T-helper 1 cell treated with Interleukin-12 subunit alpha and Interleukin-12 subunit beta and Interleukin-4 antibody, amounts not matched to agents 30 μg/mL and 1 μg/mL, for 36 hours (primary cell): ENCODE measurements around the gene MIER1.
A peak's percentile ranks its signal among the peaks of the same experiment; 100 is the strongest.
"Not testable (repeated sequence)": the region's sequence is repeated elsewhere in the genome, so short reads cannot be mapped to it uniquely, and the experiment has no call there.

Source experiments
- H3K27ac Mint-ChIP-seq: one replicate; pipeline ENCODE4 v1.8.0; 2021; ENCODE audit warnings: mild to moderate bottlenecking, mixed read lengths
- H3K27me3 Mint-ChIP-seq: one replicate; pipeline ENCODE4 v1.8.0; 2021; ENCODE audit warnings: low read depth, mixed read lengths
- H3K36me3 Mint-ChIP-seq: one replicate; pipeline ENCODE4 v1.8.0; 2021; ENCODE audit warnings: low read depth, mixed read lengths
- H3K4me1 Mint-ChIP-seq: one replicate; pipeline ENCODE4 v1.8.0; 2021; ENCODE audit warnings: low read depth, mixed read lengths
- H3K4me3 Mint-ChIP-seq: one replicate; pipeline ENCODE4 v1.8.0; 2021; ENCODE audit warnings: mild to moderate bottlenecking, moderate library complexity, mixed read lengths
- H3K9me3 Mint-ChIP-seq: one replicate; pipeline ENCODE4 v1.8.0; 2021; ENCODE audit warnings: mixed read lengths

Gene MIER1

DNA sequence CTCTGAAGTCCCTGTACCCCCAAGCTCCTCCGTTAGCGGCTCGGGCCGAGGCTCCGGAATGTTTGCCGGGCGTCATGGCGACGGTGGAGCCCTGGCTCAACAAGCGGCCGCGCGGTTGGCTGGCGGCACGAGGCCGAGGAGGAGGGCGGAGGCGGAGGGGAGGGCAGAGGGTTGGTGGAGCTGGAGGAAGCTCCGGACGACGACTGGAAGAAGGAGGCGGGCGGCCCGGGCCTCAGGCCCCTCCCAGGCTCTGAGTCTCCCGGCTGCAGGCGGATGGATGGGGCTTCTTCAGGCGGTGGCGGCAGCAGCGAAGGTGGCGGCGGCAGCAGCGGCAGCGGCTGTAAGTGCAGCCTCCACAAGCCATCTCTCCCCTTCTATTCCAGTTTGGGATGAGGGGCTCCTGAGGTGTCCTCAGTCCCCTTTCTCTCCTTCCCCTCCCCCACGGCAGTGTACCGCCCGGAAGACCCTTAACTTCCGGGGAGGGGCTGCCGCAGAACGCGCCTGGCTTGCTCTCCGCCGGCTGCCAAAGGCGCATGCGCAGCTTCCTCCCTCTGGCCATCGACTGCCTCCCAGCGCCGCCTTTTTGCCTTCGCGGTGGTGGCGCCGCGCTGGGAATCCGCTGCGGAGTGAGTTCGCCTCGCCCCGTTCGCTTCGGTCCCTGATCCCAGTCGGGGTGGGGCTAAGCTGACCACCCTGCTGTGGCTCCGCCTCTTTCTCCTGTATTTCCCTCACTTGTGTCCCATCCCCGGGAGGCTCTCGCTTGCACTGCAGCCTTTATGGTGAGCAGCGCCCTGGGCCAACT lies at the start of gene MIER1, which contains the start of gene DNAI4:
TSS of gene MIER1 (plus strand) at position 235 of the 802 bp plus-strand sequence. CDS start at position 274, 39 bp downstream.
TSS of gene DNAI4 (minus strand) at position 101 of the 802 bp plus-strand sequence. CDS start at position 76, 25 bp downstream.
- Mint-ChIP-seq H3K27me3 (no peaks in the 10 kb centered on the region), H3K9me3 (no peaks in the 10 kb centered on the region), H3K36me3 (peaks cover 3% of the 10 kb centered on the region), H3K27ac (peak within 1 kb of the TSS; percentile 88), H3K4me1 (peaks cover 42% of the 10 kb centered on the region), H3K4me3 (peak within 1 kb of the TSS; percentile 90)

DNA sequence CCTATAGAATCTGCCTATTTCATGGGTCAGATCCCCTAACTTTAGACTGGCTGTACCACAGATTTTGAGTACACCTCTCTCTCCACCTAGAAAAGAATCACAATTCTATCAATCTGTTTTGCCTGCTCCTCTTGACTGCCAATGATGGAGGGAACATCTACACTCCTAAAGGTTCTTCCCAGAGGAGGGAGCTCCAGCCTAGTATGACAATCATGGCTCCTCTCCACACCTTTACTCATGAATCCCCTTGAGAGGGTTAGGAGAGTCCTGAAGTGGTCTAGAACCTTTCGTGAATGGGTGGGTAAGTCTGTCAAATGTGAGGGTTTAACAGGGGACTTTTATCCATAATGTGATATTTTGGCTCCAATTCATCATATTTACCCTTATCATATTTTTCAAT lies 48.1 kb upstream of the MIER1 start:
- peaks cover 11% of the 10 kb centered on the region for H3K9me3 Mint-ChIP-seq
- no peaks in the 10 kb centered on the region for H3K27me3 Mint-ChIP-seq
- no peaks in the 10 kb centered on the region for H3K36me3 Mint-ChIP-seq
- H3K4me3 Mint-ChIP-seq: no peak overlapping the region
- no peaks in the 10 kb centered on the region for H3K4me1 Mint-ChIP-seq
- H3K27ac Mint-ChIP-seq: no peak overlapping the region

DNA sequence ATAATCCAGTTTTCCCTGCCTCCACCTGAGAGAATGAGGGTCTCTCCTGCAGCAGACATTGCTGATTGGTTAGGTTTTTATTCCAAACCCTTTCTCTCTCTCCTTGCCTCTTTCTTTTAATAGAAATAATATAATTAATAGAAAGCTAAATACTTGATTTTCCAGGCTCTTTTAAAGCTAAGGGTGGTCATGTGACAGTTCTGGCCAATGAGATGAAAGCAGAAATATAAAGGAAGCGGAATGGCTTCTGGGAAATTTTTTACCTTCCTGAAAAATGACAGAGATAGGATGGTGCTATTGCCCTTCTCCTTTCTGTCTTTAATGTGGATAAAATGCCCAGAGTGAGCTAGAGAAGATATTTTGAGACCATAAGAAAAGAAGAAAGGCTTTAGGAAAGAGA lies 35.8 kb upstream of the MIER1 start:
- H3K4me1 Mint-ChIP-seq: no peaks in the 10 kb centered on the region
- H3K9me3 Mint-ChIP-seq: peaks cover under 1% of the 10 kb centered on the region
- H3K27ac Mint-ChIP-seq: no peak overlapping the region
- no peaks in the 10 kb centered on the region for H3K36me3 Mint-ChIP-seq
- no peak overlapping the region for H3K4me3 Mint-ChIP-seq
- H3K27me3 Mint-ChIP-seq: peaks cover 11% of the 10 kb centered on the region

DNA sequence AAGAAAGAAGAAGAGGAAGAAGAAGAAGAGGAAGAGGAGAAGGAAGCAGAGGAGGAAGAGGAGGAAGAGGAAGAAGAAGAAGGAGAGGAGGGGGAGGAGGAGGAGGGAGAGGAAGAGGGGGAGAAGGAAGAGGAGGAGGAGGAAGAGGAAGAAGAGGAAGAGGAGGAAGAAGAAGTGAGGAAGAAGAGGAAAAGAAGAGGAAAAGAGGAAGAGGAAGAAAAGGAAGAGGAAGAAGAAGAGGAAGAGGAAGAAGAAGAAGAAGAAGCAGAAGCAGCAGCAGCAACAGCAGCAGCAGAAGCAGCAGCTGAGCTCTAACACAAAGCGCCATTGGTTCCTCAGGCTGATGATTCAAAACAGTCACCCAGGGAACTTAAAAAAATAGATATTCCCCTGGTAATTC lies 34.2 kb upstream of the MIER1 start:
- Mint-ChIP-seq H3K9me3 (no peaks in the 10 kb centered on the region), H3K27ac (no peak overlapping the region), H3K4me3 (no peak overlapping the region), H3K27me3 (peaks cover 15% of the 10 kb centered on the region), H3K36me3 (no peaks in the 10 kb centered on the region), H3K4me1 (no peaks in the 10 kb centered on the region)

DNA sequence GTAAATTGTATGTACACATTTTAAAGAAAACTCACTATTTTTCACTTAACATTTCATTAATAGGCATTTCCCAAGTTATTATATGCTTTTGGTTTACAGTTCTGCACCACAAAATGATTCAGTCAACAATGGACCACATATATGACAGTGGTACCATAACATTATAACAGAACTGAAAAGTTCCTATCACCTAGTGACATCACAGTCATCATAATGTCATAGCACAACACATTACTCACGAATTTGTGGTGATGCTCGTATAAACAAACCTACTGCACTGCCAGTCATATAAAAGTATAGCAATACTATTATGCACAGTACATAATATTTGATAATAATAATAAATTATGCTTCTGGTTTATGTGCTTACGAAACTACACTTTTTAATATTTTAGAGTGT lies 31.1 kb upstream of the MIER1 start:
- Mint-ChIP-seq H3K27me3 (peaks cover 15% of the 10 kb centered on the region), H3K36me3 (no peaks in the 10 kb centered on the region), H3K4me1 (no peaks in the 10 kb centered on the region), H3K4me3 (no peak overlapping the region), H3K9me3 (no peaks in the 10 kb centered on the region), H3K27ac (no peak overlapping the region)

DNA sequence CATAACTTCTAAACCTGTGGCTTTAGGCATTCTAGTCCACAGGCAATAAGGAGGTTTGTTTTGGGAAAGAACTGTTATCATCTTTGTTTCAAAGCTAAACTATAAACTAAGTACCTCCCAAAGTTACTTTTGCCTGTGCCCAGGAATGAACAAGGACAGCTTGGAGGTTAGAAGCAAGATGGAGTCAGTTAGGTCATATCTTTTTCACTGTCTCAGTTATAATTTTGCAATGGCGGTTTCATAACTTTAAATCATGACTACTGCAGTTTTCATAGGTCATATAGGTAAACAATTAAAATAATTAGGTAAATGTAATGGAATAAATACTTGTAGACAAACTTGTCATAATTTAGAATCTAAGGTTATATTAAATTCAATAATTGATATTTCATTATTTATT lies 9.6 kb upstream of the MIER1 start:
- Mint-ChIP-seq H3K36me3 (peaks cover 12% of the 10 kb centered on the region), H3K9me3 (peaks cover 11% of the 10 kb centered on the region)
- not testable (repeated sequence) for H3K27ac Mint-ChIP-seq, H3K4me1 Mint-ChIP-seq, H3K4me3 Mint-ChIP-seq, H3K27me3 Mint-ChIP-seq

DNA sequence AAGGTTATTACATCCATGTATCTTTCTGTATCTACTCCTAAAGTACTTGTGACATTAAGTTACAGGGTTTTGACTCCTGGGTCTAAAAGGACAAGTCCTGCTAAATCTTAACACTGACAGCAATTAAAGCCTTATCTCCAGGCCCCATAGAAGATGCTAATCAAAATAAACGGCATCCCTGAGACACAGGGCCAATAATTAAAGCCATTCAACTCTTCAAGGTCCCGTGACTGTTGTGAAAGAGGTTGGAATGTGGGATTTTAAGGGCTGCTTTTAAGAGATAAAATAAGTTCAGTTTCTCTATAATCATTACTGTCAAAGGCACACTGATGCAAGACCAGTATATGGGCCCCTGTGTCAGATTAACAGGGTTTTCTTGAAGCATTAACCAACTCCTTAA lies 8.5 kb upstream of the MIER1 start:
- Mint-ChIP-seq H3K27ac (no peak overlapping the region), H3K4me1 (no peaks in the 10 kb centered on the region), H3K4me3 (no peak overlapping the region), H3K36me3 (peaks cover 12% of the 10 kb centered on the region), H3K9me3 (peaks cover 11% of the 10 kb centered on the region), H3K27me3 (no peaks in the 10 kb centered on the region)

DNA sequence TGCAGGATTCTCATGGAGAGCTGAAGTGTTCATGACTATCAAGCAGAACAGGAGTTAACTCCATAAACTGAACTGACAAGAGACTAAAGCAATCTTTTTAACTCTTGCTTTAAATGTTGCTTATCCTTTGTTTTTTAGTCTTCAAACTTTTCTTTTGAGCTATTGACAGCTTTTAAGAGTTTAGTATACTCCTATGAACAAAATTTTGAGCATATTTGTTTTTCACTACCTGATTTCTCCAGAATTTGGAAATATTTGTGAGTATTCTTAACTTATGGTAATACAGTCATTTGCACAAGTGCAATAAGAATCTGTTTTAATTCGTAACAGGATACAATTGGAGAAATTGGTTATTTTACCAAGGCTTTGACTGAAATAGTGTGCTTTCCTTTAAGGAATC lies 7.3 kb upstream of the MIER1 start:
- Mint-ChIP-seq H3K27ac (no peak overlapping the region), H3K36me3 (peaks cover 12% of the 10 kb centered on the region), H3K4me1 (peaks cover 3% of the 10 kb centered on the region), H3K27me3 (no peaks in the 10 kb centered on the region), H3K4me3 (no peak overlapping the region), H3K9me3 (peaks cover 11% of the 10 kb centered on the region)

DNA sequence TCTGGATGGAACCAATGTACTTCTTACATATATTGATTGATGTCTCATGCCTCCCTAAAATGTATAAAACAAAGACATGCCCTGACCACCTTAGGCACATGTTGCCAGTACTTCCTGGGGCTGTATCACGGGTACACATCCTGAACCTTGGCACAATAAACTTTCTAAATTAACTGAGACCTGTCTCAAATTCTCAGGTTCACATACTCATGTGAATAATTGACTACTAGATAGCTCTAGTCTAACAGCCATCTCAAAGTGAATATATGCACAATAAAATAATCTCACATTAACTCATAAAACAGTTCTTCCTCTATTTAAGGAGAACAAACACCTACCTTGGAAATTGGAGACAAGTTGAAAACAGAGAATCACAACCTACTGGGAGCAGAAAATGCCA lies 5.7 kb upstream of the MIER1 start:
- peaks cover 11% of the 10 kb centered on the region for H3K9me3 Mint-ChIP-seq
- peaks cover 15% of the 10 kb centered on the region for H3K36me3 Mint-ChIP-seq
- no peak overlapping the region for H3K4me3 Mint-ChIP-seq
- peaks cover 14% of the 10 kb centered on the region for H3K4me1 Mint-ChIP-seq
- H3K27me3 Mint-ChIP-seq: no peaks in the 10 kb centered on the region
- no peak overlapping the region for H3K27ac Mint-ChIP-seq

DNA sequence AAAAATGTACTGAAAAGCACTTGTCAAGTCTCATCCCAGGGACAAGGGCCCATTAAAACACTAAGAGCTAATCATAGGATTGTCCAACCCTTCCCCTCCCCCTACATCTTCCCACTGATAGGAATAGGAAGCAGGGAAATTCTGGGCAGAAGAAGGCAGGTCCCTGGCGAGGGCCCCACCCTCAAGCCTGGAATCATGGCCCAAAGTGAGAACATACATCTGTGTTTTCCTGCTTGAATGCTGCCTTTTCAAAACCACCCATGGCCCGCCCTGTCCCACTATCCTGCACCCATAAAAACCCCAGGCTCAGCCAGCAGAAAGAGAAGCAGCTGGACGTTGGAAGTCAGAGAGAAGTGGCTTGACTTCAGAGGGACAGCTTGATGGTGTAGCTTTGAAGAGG lies 5.0 kb upstream of the MIER1 start:
- Mint-ChIP-seq H3K27me3 (no peaks in the 10 kb centered on the region), H3K27ac (no peak overlapping the region), H3K4me1 (peaks cover 14% of the 10 kb centered on the region), H3K36me3 (peaks cover 15% of the 10 kb centered on the region), H3K4me3 (no peak overlapping the region), H3K9me3 (peaks cover 11% of the 10 kb centered on the region)

DNA sequence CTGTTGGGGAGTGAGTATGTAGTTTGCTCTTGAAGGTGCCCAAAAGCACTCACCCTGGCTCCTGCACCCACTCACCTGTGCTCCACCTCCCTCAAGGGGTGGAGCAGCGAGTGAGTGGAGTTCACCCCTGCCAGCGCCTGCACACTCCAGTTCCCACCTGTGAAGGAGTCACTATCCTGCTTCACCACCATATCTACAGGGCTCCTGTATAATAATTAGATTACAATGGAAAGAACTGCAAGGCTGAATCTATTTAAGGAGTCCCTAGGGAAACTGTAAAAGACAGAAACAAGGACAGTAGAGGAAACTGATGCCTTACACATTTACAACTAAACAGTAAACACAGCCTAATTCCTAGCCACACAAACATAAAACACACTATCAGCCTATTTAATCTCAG lies 4.2 kb upstream of the MIER1 start:
- Mint-ChIP-seq H3K4me3 (no peak overlapping the region), H3K4me1 (peaks cover 14% of the 10 kb centered on the region), H3K27ac (no peak overlapping the region), H3K27me3 (no peaks in the 10 kb centered on the region), H3K9me3 (peaks cover 11% of the 10 kb centered on the region), H3K36me3 (peaks cover 15% of the 10 kb centered on the region)

DNA sequence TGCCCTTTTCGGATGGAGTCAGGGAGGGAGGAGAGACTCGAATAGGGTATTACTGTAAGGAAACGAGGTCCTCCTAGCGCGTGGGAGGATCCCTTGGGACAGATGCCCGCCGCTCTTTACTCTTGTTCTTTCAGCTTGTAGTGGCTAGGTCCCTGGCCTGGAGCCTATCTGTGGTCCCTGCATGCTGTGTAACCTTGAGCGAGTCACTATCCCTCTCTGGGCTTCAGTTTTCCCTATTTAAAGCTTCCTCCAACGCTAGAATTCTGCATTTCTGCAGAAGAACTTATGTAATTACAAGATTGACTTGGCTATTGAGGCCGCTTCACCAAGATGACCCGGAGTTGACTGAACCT lies 744 bp downstream of the MIER1 start:
- H3K4me3 Mint-ChIP-seq: peak overlapping the region; percentile 90
- no peaks in the 10 kb centered on the region for H3K27me3 Mint-ChIP-seq
- peak overlapping the region; percentile 88 for H3K27ac Mint-ChIP-seq
- peaks cover 42% of the 10 kb centered on the region for H3K4me1 Mint-ChIP-seq
- peaks cover 3% of the 10 kb centered on the region for H3K36me3 Mint-ChIP-seq
- no peaks in the 10 kb centered on the region for H3K9me3 Mint-ChIP-seq

DNA sequence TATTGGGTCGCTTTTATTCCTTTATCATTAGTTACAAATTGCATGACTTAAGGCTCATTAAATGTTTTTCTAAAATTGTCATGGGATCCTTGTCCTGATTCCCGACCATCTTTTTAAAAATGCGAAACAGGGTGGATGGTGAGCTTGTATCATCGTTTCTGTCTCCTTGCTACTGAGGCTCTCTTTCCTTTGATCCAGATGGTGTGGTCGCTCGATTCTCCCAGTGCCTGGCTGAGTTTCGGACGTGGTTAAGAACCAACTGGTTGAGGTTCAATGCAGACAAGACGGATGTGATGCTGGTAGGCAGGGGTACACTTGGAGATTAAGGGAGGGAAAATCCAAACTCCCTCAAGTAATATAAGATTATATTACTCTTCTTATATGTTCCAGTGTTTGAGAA lies 1.2 kb downstream of the MIER1 start:
- no peaks in the 10 kb centered on the region for H3K9me3 Mint-ChIP-seq
- peaks cover 42% of the 10 kb centered on the region for H3K4me1 Mint-ChIP-seq
- H3K36me3 Mint-ChIP-seq: peaks cover 3% of the 10 kb centered on the region
- H3K27ac Mint-ChIP-seq: peak overlapping the region; percentile 88
- H3K4me3 Mint-ChIP-seq: peak overlapping the region; percentile 90
- H3K27me3 Mint-ChIP-seq: no peaks in the 10 kb centered on the region

DNA sequence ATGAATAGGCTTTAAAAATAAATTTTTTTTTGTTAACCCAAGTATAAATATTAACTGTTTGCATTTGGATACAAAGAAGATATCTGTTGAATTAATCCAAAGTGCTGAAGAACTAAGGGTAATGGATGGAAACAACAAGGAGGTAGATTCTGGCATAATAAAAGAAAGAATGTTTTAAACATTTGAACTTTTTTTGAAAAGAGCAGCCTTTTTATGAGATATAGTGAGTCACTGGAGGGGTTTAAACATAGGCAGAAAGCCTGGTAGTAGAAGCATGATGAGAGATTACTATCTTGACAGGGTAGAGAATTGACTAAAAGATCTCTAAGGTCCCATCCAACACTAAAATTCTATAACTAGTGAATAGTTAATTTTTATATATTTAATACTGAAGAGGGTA lies 2.7 kb downstream of the MIER1 start:
- Mint-ChIP-seq H3K36me3 (peaks cover 6% of the 10 kb centered on the region), H3K4me3 (no peak overlapping the region), H3K27me3 (no peaks in the 10 kb centered on the region), H3K27ac (no peak overlapping the region), H3K9me3 (no peaks in the 10 kb centered on the region), H3K4me1 (peaks cover 47% of the 10 kb centered on the region)

DNA sequence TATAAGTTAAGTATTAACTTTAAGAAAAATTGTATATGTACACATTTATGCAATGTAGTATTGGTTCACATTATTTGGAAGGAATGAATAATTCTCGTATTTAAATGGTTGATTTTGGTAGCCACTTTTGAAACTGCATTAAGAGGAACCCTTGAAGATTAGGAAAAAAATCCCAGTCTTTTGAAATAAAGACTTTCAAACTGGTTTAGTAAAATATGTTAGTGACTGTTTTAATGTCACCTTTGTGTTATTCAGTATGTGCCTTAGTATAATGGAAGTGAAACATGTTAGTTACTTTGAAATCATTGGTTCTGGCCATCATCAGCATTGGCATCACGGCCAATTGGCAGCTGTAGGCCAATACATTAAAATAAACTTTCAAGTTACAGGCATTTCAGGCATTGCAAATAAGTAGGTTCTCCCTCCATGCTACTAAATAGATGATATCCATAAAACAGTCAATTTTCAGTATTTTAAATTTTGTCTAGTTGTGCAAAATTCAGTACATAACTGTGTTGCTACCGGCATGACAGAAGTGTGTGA lies 4.4 kb downstream of the MIER1 start:
- peak overlapping the region; percentile 90 for H3K4me3 Mint-ChIP-seq
- peaks cover 50% of the 10 kb centered on the region for H3K4me1 Mint-ChIP-seq
- H3K27ac Mint-ChIP-seq: peak overlapping the region; percentile 87

More for the DNA sequence above, 4.4 kb downstream of the MIER1 start:
- Mint-ChIP-seq H3K36me3 (peaks cover 7% of the 10 kb centered on the region), H3K27me3 (no peaks in the 10 kb centered on the region), H3K9me3 (no peaks in the 10 kb centered on the region)
